ENCODE data around the gene MRPL24.

- TF ChIP-seq CTCF (IDR thresholded peaks at IDR 0.05; ENCODE audit: insufficient read depth, low read length, poor library complexity, severe bottlenecking), result no peak
- TF ChIP-seq EZH2phosphoT487 (conservative IDR thresholded peaks at IDR 0.05; ENCODE audit: low read length), result no peak
Measured at GRCh38 chr1:156786640-156787039, 45.8 kb upstream of the MRPL24 start.
